Hepatic stellate cell (primary cell): ENCODE measurements around the gene MAGEA9B.
"Not testable (repeated sequence)": the region's sequence is repeated elsewhere in the genome, so short reads cannot be mapped to it uniquely, and the experiment has no call there.

ENCODE experiments used
- DNase-seq: peaks from one replicate; pipeline ENCODE4 v3.0.0; 2011; ENCODE audit warnings: low spot score

The MAGEA9B gene, protein sequence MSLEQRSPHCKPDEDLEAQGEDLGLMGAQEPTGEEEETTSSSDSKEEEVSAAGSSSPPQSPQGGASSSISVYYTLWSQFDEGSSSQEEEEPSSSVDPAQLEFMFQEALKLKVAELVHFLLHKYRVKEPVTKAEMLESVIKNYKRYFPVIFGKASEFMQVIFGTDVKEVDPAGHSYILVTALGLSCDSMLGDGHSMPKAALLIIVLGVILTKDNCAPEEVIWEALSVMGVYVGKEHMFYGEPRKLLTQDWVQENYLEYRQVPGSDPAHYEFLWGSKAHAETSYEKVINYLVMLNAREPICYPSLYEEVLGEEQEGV

DNA sequence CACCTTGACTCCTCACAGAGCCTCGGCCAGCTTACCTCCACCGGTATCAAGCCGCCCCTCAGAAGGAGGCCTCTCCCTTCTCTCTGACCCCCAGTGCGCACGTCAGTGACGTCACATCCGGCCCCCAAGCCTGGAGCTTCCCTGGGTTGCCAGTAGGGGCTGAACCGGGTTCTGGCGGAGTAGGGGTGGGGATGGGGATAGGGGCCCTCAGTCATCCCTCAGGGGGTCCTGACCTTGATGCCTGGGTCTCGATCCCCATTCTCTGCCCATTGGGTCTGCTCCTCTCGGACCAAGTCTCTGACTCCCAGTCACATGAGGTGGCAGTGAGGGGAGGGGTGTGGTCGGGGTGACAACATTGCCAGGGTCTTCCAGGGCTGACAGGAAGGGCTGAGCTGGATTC is at the start of gene MAGEA9B:
TSS of gene MAGEA9B (minus strand) at position 101 of the 400 bp plus-strand sequence. CDS start 4,280 bp downstream, outside the sequence.
- not testable (repeated sequence) for DNase-seq

DNA sequence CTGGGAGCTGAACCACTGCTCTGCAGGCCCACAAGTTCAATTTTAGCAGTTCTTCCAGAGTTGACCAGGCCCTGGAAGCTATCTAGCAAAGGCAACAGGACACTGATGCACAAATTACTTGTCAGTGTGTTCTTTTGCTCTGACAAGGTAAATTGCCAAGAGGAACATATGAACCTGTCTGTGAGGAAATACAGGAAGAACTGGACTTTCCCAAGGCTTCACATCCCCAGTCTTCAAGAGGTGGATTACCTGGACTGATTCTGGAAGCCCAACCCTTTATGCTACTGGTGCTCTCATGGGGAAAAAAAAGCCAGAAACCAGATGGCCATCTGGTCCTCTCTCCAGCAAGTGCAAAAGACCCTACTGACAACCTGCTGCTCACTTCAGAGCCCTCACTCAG is 46.3 kb upstream of the MAGEA9B start:
- DNase-seq: no peak

DNA sequence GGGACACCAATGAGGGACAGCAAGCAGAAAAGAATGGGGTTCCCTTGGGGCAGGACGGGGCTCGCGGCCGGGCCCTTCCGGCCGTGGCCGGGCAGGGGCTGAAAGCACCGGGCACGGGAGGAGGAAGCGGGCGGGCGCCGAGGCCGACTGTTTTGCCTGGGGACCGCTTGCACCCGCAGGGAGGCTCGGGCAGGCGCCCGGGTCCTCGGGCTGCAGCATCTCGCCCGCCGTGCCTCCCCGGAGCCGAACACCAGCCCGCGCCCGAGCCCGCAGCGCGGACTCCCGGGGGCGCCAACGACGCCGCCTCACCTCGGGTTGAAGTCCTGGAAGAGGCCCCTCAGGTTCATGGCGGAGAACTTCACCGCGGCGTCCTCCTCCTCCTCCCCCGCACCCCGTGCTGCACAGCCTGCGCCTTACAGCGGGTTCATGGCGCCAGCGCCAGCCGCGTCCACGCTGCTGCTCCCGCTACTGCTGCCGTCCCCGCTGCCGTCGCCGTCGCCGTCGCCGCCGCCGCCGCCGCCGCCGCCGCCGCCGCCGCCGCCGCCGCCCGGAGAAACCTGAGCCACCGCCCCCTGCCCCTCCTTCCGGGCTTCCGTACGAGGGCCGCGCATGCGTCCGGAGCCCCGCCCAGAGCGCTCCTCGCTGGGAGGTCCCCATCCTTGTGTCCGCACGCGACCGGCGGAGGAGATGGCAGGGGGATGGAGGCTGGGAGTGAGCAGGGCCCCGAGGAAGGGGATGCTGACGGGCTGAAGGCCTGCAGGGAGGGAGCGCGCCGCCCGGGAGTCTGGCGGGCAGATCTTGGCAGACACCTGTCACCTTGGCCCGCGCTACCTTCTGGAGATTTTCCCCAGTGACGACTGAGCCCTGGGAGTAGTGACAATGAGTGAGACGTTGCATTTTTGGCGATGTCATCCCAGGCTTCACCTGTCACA is 44.2 kb upstream of the MAGEA9B start, which contains the start of gene TMEM185A:
TSS of gene TMEM185A (minus strand) at position 559 of the 932 bp plus-strand sequence. CDS start at position 347, 212 bp downstream.
- peak; percentile 59 for DNase-seq

DNA sequence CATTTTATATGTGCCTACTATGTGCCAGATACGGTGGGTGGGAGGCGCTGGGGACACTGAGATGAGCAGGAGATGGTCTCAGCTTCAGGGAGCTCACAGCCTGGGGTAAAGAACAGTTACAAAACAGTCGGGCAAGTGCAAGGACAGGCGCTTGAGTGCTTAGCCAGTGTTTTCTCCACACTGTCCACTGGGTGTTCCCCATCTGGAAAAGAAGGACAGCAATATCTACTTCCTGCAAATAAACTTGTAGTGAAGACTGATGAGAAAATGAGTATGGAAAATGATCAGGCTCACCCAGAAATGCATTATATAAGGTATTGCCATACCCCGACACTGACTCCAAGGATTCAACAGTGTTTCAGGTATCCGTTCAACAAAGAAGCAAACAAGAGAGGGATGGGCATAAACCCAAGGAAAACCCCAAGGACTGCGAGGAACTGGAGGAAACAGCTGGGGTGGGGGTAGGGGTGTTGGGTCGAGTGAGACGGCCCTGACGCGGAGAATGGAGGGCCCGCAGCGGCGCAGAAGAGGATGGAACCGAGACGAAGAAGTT is 43.5 kb upstream of the MAGEA9B start:
- DNase-seq: peak; percentile 31

DNA sequence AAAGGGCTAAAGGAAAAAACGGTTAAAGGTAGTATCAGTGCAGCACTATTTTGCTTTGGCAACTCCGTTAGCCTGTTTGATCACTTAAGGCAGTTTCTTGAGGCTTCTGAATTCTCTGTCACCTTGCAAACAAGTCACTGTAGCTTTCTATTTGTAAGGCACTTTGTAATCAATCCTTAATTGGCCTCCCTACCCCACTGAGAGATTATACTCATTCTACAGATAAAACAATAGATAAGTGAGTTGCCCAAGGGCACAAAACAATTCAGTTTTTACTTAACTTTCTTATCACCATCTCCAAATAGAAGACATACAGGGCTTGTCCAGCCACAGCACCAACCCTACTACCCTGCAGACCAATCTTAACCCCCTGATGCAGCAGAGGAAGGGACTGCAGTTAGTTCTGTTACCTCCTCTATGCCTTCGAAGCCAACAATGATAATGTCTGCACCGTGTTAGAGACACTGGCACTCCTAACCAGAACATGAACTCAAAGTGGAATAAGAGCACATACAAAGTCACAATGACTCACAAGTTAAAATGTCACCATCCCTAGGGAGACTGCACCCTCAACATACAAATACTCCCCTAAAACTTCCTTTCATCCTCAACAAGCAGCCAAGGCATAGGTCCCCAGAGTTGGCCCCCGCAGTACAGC is 42.6 kb upstream of the MAGEA9B start:
- DNase-seq: no peak

DNA sequence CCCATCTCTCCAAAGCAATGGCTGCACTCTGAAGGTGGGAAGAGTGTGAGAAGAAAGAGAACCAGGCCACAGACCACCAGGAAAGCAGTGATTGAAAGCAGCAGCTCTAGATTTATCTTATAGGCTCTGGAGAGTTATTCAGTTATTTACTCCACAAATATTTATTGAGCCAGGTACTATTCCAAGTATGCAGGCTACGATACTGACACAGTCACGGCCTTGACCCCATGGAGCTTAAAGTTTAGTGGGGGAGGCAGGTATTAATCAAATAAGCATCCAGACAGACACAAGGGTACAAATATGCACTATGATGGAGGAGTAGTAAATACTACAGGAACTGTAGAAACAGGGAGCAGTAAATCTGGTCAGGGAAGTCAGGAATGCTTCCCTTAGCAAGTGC is 41.5 kb upstream of the MAGEA9B start:
- DNase-seq: no peak

DNA sequence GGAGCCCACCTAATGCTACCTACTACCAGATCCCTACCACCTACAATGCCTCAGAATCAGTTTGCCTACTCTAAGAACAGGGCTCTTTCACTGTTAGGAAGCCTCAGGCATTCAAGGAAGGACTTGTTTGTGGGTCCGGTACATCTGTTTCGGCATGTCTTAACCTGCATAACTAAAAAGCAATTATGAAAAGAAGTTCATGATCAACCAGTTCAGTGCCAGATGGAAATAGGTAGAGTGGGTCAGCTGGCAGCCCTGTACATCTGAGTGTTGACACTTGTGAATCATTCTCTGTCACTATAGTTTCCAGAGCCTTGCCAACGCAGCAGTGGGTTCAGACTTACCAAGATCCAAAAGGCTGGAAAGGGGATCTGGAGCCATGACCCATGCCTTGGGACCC is 41.0 kb upstream of the MAGEA9B start:
- DNase-seq: no peak

DNA sequence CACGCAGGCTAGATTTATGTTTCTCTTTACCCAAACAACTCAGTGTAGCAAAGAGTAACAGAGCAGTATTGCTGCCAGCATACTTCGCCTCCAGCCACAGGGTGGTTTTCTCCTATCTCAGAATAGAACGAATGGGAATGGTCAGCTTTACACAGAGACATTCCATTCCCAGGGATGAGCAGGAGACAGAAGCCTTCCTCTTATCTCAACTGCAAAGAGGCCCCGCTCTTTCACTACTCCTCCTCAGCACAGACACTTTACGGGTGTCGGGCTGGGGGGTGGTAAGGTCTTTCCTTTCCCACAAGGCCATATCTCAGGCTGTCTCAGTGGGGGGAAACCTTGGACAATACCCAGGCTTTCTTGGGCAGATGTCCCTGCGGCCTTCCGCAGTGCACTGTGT is 39.6 kb upstream of the MAGEA9B start:
- DNase-seq: not testable (repeated sequence)

DNA sequence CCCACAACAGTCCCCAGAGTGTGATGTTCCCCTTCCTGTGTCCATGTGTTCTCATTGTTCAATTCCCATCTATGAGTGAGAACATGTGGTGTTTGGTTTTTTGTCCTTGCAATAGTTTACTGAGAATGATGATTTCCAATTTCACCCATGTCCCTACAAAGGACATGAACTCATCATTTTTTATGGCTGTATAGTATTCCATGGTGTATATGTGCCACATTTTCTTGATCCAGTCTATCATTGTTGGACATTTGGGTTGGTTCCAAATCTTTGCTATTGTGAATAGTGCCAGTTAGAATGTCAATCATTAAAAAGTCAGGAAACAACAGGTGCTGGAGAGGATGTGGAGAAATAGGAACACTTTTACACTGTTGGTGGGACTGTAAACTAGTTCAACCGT is 32.4 kb upstream of the MAGEA9B start:
- not testable (repeated sequence) for DNase-seq

DNA sequence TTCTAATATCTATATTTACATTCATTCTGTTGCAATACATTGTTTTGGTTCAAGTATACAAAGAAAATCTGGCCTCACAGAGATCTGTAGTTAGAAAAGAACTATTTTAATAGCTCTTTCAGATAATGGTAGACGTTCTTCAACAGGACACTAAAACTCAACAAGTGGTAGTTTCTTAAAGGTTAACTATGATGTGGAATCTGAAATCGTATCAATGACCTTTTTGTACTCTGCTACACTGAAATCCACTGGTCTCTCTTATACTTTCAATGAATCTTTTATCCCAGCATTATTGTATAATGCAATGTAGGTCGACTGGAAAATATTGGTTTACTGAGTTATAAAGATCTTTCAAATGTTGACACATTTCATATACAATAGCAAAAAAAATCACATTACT is 31.6 kb upstream of the MAGEA9B start:
- DNase-seq: no peak

DNA sequence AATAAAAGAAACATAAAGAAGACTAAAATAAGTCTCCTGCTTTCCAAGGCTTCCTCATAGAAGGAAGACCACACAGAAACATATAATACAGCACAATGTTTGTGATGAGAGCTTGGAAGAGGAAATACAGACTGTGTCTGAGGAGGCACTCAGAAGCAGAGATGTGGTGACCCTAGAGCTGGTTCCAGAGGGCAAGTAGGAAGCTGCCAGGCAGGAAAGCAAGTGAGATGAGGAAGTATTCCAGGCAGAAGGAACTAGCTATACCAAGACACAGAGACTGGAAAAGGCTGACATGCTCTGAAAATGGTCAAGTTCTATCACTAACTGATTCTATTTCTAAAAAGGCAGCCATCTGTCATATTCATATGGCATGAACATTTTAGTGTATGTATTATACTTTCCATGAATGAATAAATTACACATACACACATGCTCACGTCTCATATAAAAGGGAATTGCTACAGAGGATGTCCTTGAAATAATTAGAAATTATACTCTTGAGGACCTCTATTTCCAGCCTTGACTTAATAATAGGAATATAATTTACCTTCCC is 24.4 kb upstream of the MAGEA9B start:
- no peak for DNase-seq

DNA sequence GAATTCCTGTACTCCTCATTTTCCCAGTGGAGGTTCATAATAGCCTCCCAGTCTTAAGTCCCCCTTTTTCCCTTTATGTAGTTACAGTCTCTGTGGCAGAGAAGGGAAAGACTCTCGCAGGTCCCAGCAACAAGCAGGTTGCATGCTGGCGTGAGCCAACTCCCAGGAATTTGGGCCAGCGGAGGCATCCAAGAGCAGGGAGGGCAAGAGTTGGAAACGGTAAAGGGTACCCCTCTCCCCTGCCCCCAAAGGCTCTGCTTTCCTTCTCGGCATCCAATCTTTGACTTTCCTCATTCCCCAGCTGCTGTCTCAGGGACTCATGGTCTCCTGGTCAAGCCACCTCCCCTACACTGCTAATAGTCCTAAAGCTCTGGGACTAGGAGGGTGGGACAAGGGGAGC is 23.3 kb upstream of the MAGEA9B start:
- DNase-seq: no peak

DNA sequence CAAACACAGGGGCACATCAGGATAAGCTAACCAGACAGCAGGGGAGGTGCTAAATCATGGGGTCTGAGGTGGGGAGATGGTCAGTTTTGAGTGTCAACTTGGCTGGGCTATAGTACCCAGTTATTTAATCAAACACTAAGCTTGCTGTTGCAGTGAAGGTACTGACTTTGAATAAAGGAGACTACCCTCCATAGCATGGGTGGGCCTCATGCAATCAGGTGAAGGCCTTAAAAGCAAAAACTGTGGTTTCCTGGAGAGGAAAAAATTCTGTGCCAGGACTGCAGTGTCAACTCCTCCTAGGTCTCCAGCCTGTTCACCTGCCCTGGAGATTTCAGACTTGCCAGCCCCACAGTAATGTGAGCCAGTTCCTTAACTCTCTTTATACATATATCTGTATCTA is 20.4 kb upstream of the MAGEA9B start:
- no peak for DNase-seq

DNA sequence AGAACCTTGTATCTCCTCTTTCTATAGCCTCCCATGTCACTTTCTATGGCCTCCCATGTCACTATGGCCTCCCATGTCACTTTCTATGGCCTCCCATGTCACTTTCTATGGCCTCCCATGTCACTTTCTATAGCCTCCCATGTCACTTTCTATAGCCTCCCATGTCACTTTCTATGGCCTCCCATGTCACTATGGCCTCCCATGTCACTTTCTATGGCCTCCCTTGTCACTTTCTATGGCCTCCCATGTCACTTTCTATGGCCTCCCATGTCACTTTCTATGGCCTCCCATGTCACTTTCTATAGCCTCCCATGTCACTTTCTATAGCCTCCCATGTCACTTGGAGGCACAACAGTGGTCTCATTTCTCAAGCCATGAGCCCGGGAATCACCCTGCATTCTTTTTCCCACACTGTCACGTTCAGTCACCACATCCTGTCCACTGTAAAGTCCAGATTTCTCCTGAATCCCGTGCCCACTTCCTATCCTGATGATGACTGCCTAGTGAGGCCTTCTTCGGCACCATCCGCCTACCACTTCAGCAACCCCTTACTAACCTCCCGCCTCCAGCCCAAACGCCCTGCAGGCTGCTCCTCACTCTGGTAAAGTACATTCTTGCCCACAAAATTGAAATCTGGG is 18.1 kb upstream of the MAGEA9B start:
- DNase-seq: peak; percentile 20

DNA sequence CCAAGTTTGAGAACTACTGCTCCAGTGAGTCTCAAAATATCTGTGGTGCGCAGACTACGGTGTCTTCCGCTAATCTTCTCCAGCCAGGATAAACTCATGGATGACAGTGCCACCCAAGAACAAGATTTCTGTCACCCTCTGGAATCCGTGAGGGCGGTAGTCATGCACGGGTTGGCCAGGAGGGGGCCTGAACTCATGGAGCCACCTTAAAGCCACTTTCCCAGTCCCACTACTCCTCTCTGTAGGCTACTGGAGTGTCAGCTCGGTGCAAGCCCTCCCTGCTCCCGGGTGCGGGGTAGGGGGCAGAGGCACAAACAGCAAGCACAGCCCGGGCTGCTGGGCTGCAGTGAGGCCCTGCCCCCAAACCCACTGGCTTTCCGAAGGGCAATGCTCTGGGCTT is 11.3 kb upstream of the MAGEA9B start:
- DNase-seq: not testable (repeated sequence)

DNA sequence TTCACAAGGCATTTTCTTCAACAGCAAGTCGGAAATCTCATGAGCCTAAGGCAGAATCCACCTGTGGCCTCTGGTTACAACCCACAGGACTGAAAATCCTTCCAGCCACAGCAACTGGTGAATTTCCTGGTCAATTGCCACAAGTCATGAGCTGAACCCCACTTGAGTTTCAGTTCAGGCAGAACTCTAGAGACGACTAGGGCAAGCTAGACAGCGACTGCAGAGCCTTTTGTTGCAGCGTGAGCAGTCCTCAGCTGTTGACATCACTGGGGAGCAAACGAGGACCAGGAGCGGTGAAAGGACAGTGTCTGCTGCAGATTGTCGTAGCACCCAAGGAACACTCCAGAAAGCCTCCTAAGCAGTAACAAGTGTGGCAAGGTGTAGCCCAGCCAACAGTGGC is 8.7 kb upstream of the MAGEA9B start:
- not testable (repeated sequence) for DNase-seq

DNA sequence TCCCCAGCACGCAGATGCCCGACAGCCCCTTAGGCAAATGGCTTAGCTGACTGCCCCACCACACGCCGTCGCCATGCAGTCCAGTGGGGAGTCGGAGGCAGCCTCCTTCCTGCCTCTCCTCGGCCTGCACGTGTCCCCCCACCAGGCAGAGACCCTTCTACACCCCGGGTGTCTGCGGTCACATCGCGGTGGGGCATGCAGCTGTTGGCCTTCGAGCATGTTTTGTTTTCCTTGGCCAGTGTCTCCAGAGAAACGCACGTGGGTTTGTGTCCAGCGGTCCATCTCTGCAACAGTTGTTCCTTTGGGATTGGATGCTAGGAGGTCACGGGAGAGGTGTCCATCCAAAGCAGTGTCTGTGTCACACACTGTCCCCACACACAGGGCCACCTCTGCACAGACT is 8.0 kb upstream of the MAGEA9B start, which contains the start of gene HSFX2:
TSS of gene HSFX2 (minus strand) at position 101 of the 400 bp plus-strand sequence. CDS start 614 bp downstream, outside the sequence.
- DNase-seq: not testable (repeated sequence)

DNA sequence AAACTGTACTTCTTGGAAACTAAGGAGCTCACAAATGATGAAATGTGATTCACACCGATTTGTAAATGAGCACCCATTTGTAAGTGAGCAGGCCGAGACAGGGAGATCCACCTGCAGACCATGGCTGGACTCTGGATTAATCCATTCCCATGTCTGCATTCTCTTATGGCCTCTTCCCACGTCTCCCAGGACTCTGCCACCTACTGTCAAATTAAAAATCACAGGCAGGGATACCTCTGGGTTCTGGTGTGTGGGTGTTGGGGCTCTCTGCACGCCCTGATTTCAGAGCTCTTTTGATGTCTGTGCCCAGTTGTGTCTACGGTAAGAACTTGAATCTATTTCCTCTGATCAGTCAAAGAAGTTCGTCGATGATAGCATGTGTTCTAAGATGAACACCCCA is 3.7 kb upstream of the MAGEA9B start:
- DNase-seq: not testable (repeated sequence)

DNA sequence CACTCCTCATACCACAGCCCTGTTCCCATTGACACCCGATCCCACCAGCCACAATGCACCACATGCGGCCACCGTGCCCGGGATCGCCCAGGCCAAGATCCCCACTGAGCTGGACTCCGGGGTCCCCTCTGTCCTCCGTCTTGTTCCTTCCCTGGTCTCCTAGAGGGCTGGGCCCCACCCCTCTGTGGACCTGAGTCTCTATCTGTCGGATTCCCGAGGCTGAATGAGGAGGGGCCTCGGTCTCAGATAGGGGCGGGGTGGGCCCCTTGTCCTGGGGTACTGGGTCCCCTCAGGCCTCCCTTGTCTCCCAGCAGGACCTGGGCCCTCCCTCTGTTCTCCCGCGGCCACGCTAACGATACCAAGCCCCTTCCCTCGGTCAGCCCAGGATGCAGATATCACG is 1.6 kb downstream of the MAGEA9B start:
- not testable (repeated sequence) for DNase-seq

DNA sequence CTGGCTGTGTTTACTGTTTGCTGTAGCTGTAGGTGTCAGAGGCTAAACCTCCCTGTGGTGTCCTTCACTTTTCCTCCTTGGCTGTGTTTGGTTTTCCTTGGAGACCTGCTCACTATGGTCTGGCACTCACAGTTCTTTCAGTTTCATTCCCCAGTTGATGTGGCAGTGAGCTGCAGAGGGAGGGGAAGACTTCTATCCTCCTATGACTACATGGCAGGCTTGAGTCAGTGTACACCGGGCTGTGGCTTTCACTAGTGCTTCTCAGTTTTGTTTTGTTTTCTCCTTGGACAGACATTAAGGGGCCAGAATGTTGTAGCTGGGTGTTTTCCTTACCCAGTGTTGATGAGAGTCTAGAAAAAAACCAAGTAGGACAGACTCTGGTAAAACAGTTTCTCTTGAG is 13.8 kb downstream of the MAGEA9B start:
- DNase-seq: not testable (repeated sequence)

DNA sequence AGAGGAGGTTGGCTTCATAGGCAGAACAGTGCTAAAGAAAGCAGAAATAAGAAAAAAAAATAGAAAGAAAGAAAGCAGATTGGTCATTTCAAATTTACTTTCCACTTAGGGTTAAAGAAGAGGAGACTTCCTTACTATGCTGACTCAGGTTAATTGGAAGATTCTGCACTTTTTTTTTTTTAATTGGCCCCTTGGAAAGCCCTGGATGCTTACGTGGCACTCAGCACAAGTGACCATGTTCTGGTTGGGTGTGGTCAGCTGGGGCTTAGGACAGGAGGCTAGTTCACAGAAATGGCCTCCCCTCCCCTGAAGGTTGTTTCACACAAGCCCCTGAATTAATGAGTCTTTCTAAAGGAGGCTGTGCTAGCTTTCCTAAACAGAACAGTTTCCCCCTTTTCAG is 14.5 kb downstream of the MAGEA9B start:
- no peak for DNase-seq
